H1 (cell line): ENCODE data around the gene PAX4.

Experiments
- CHD2 ChIP-seq: IDR thresholded peaks from 2 replicates; pipeline ENCODE4 v1.6.1; 2012; ENCODE audit warnings: low read length, improper control_type of control experiment
- RNF2 ChIP-seq: fragments of 200-900, 300-1000 bp; sonication (generic); IDR thresholded peaks from 2 replicates; pipeline ENCODE4 v1.7.1; 2016; ENCODE audit warnings: borderline replicate concordance, low read depth, mild to moderate bottlenecking, antibody characterized with exemption, low read length; ENCODE audit not compliant: poor library complexity, severe bottlenecking; ENCODE audit errors: missing control alignments
- RXRA ChIP-seq: IDR thresholded peaks from 2 replicates; pipeline ENCODE4 v1.6.1; 2011; ENCODE audit warnings: low read depth, mild to moderate bottlenecking, low read length, moderate library complexity; ENCODE audit not compliant: insufficient read depth
- TF ChIP-seq, protein P1 (sequence below), 3 experiments: IDR thresholded peaks; 1 replicate in 2 of 3; 2 replicates in 1 of 3; pipeline versions ENCODE4 v1.5.1 to v1.6.1; 2011; ENCODE audit warnings: low read length in 3 of 3, mild to moderate bottlenecking in 3 of 3, inconsistent platforms in 2 of 3, low read depth in 1 of 3, moderate library complexity in 1 of 3; ENCODE audit not compliant: insufficient read depth in 1 of 3; ENCODE audit errors: control extremely low read depth in 1 of 3
- TF ChIP-seq, protein P2 (sequence below): IDR thresholded peaks from 2 replicates; pipeline ENCODE4 v1.6.1; 2011; ENCODE audit warnings: low read depth, mild to moderate bottlenecking, low read length; ENCODE audit not compliant: insufficient read depth
- TF ChIP-seq, protein P3 (sequence below): IDR thresholded peaks from 2 replicates; pipeline ENCODE4 v1.6.1; 2011; ENCODE audit warnings: low read length, improper control_type of control experiment

DNA sequence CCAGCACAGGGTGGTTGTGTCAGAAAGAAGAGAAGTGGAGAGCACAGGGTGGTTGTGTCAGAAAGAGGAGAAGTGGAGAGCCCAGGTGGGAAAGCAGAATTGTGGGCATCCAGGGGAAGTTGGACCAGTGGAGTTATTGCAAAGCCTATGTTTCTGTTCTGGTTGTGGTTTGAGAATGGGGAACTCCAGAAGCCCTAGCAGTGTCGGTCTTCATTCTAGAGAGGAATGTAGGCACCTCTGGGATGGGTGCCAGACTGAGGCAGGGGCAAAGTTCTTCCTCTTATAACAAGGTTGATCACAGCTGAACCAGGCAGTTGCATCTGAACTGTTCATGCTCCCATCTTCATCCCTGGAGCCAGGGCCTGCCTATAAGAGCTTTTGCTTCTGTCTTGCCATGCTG is 23.5 kb downstream of the PAX4 start:
- TF ChIP-seq RNF2, result no peak
- TF ChIP-seq RXRA, result no peak
- TF ChIP-seq CHD2, result no peak
- TF ChIP-seq, protein P1, sequence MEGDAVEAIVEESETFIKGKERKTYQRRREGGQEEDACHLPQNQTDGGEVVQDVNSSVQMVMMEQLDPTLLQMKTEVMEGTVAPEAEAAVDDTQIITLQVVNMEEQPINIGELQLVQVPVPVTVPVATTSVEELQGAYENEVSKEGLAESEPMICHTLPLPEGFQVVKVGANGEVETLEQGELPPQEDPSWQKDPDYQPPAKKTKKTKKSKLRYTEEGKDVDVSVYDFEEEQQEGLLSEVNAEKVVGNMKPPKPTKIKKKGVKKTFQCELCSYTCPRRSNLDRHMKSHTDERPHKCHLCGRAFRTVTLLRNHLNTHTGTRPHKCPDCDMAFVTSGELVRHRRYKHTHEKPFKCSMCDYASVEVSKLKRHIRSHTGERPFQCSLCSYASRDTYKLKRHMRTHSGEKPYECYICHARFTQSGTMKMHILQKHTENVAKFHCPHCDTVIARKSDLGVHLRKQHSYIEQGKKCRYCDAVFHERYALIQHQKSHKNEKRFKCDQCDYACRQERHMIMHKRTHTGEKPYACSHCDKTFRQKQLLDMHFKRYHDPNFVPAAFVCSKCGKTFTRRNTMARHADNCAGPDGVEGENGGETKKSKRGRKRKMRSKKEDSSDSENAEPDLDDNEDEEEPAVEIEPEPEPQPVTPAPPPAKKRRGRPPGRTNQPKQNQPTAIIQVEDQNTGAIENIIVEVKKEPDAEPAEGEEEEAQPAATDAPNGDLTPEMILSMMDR (IDR thresholded peaks at IDR 0.05; ENCODE audit: control extremely low read depth in 1 of 3, insufficient read depth in 1 of 3, low read depth in 1 of 3, low read length in 3 of 3), result no peak
- TF ChIP-seq, protein P2, sequence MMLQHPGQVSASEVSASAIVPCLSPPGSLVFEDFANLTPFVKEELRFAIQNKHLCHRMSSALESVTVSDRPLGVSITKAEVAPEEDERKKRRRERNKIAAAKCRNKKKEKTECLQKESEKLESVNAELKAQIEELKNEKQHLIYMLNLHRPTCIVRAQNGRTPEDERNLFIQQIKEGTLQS, result no peak
- TF ChIP-seq, protein P3, sequence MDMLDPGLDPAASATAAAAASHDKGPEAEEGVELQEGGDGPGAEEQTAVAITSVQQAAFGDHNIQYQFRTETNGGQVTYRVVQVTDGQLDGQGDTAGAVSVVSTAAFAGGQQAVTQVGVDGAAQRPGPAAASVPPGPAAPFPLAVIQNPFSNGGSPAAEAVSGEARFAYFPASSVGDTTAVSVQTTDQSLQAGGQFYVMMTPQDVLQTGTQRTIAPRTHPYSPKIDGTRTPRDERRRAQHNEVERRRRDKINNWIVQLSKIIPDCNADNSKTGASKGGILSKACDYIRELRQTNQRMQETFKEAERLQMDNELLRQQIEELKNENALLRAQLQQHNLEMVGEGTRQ, result no peak
